ENCODE data around the gene UBE2F. TPM values are rescaled to one million over a fixed set of nuclear protein-coding genes. Genes with fewer than 3 reads are reported as not detected.

Gene UBE2F
- total RNA-seq, 2 donors from 2014 or later: 67.7 to 69.9 TPM

- ATAC-seq: no peak
These were observed 74.1 kb downstream of the UBE2F start for GRCh38 chr2:238040918-238041317.

GRCh38 chr2:238042090-238042489, 75.3 kb downstream of the UBE2F start:
- Histone ChIP-seq H3K9me3 (no peaks in the 10 kb centered on the region), H3K27ac (peak overlapping the region; percentile 64 to 85 (median 74)), H3K4me1 (peaks cover 52% of the 10 kb centered on the region), H3K36me3 (replicated peaks in 1 of 2; ENCODE audit: insufficient read depth in 1 of 2, low read depth in 2 of 2) (peaks cover 0 to 9% of the 10 kb centered on the region in 2 donors), H3K27me3 (no peaks in the 10 kb centered on the region), H3K4me3 (no peak overlapping the region)
- no peak for TF ChIP-seq CTCF (IDR thresholded peaks at IDR 0.05)
- TF ChIP-seq POLR2A (IDR thresholded peaks at IDR 0.05): no peak
- no peak for DNase-seq
- no peak for ATAC-seq
- WGBS, 2 donors: 69 to 83% methylated on average over 5 of the region's 5 CpGs
- intact Hi-C loops (cut with DNase I): no loop called here

More at GRCh38 chr2:238040918-238041317, 74.1 kb downstream of the UBE2F start:
- 83 to 94% methylated on average over 9 of the region's 9 CpGs for WGBS, 2 donors
- TF ChIP-seq CTCF (IDR thresholded peaks at IDR 0.05) (no peak), POLR2A (IDR thresholded peaks at IDR 0.05) (no peak)
- intact Hi-C loops (cut with DNase I): no loop called here
- H3K36me3 ChIP-seq (replicated peaks in 1 of 2; ENCODE audit: insufficient read depth in 1 of 2, low read depth in 2 of 2): peaks cover 4 to 9% of the 10 kb centered on the region in 2 donors
- H3K4me3 ChIP-seq: no peak overlapping the region
- H3K27me3 ChIP-seq: no peaks in the 10 kb centered on the region
- no peak for DNase-seq
- no peaks in the 10 kb centered on the region for H3K9me3 ChIP-seq
- H3K27ac ChIP-seq: no peak overlapping the region
- peaks cover 40% of the 10 kb centered on the region for H3K4me1 ChIP-seq

- Histone ChIP-seq H3K9me3 (no peaks in the 10 kb centered on the region), H3K27ac (peak overlapping the region; percentile 64 to 85 (median 74)), H3K27me3 (no peaks in the 10 kb centered on the region), H3K4me3 (no peak overlapping the region), H3K4me1 (peaks cover 61% of the 10 kb centered on the region), H3K36me3 (replicated peaks in 1 of 2; ENCODE audit: insufficient read depth in 1 of 2, low read depth in 2 of 2) (peaks cover 0 to 4% of the 10 kb centered on the region in 2 donors)
- WGBS, 2 donors: 48 to 59% methylated on average over 5 to 6 of the region's 6 CpGs
- peak; percentile 70 for ATAC-seq
- TF ChIP-seq CTCF (IDR thresholded peaks at IDR 0.05) (peak in 4 of 7 experiments; percentile 2 to 33 (median 18)), POLR2A (IDR thresholded peaks at IDR 0.05) (peak in 1 of 3 donors; percentile 5)
- peak; percentile 81 to 91 (median 90) for DNase-seq
- intact Hi-C loops (cut with DNase I): no loop called here
These were observed 76.2 kb downstream of the UBE2F start for GRCh38 chr2:238042849-238043584.

- Histone ChIP-seq H3K4me1 (peaks cover 65% of the 10 kb centered on the region), H3K27me3 (no peaks in the 10 kb centered on the region), H3K36me3 (replicated peaks in 1 of 2; ENCODE audit: insufficient read depth in 1 of 2, low read depth in 2 of 2) (peaks cover 0 to 2% of the 10 kb centered on the region in 2 donors), H3K9me3 (no peaks in the 10 kb centered on the region), H3K4me3 (no peak overlapping the region), H3K27ac (peak overlapping the region; percentile 64 to 85 (median 74))
- ATAC-seq: peak; percentile 25
- intact Hi-C loops (cut with DNase I): no loop called here
- DNase-seq: peak; percentile 67 to 77 (median 74)
- WGBS, 2 donors: 18 to 51% methylated on average over 6 of the region's 6 CpGs
- no peak for TF ChIP-seq POLR2A (IDR thresholded peaks at IDR 0.05)
- TF ChIP-seq CTCF (IDR thresholded peaks at IDR 0.05): no peak
These were observed 77.0 kb downstream of the UBE2F start for GRCh38 chr2:238043851-238044250.

GRCh38 chr2:238045575-238045974, 78.8 kb downstream of the UBE2F start:
- no peaks in the 10 kb centered on the region for H3K27me3 ChIP-seq
- TF ChIP-seq CTCF (IDR thresholded peaks at IDR 0.05): no peak
- TF ChIP-seq POLR2A (IDR thresholded peaks at IDR 0.05): no peak
- H3K4me3 ChIP-seq: no peak overlapping the region
- intact Hi-C loops (cut with DNase I): no loop called here
- H3K27ac ChIP-seq: peak overlapping the region; percentile 64 to 85 (median 80)
- no peaks in the 10 kb centered on the region for H3K36me3 ChIP-seq (replicated peaks in 1 of 2; ENCODE audit: insufficient read depth in 1 of 2, low read depth in 2 of 2)
- H3K4me1 ChIP-seq: peaks cover 65% of the 10 kb centered on the region
- DNase-seq: peak; percentile 80 to 91 (median 86)
- ATAC-seq: peak; percentile 84
- no peaks in the 10 kb centered on the region for H3K9me3 ChIP-seq
